Fibroblast of villous mesenchyme (primary cell): ENCODE results near the gene SEMA7A. TPM values are rescaled to one million over a fixed set of nuclear protein-coding genes. Genes with fewer than 3 reads are reported as not detected.
A peak's percentile ranks its signal among the peaks of the same experiment; 100 is the strongest.

Experiments used
- DNase-seq: peaks from one replicate; pipeline ENCODE4 v3.0.0-alpha.2; 2010; ENCODE audit warnings: low read depth
- H3K4me3 ChIP-seq: 2 replicates; pipeline ENCODE4 v1.5.1; 2011; ENCODE audit warnings: low read depth, mild to moderate bottlenecking, low read length
- CTCF ChIP-seq: IDR thresholded peaks from 2 replicates; pipeline ENCODE4 v1.5.1; 2012; ENCODE audit warnings: low read depth, mild to moderate bottlenecking, low read length; ENCODE audit not compliant: insufficient read depth
- total RNA-seq: library from RNA; depleted of rRNA; stranded (reverse); fragments of >200 nt; gene quantifications from 2 replicates; pipeline ENCODE4 v1.2.3, GENCODE V29; 2012

SEMA7A gene
- total RNA-seq, 1 donor, result 24.6 TPM

- H3K4me3 ChIP-seq, result no peak overlapping the region
- no peak for DNase-seq
- no peak for TF ChIP-seq CTCF
Measured at GRCh38 chr15:74412159-74412558, 21.6 kb downstream of the SEMA7A start.

- DNase-seq, result no peak
- TF ChIP-seq CTCF, result no peak
- no peak overlapping the region for H3K4me3 ChIP-seq
Measured at GRCh38 chr15:74411686-74412085, 22.1 kb downstream of the SEMA7A start.

- no peak for DNase-seq
- no peak for TF ChIP-seq CTCF
- H3K4me3 ChIP-seq, result no peak overlapping the region
Measured at GRCh38 chr15:74410502-74410901, 23.3 kb downstream of the SEMA7A start.

- no peak overlapping the region for H3K4me3 ChIP-seq
- no peak for DNase-seq
- TF ChIP-seq CTCF, result no peak
Measured at GRCh38 chr15:74409225-74409624, 24.5 kb downstream of the SEMA7A start.

GRCh38 chr15:74408815-74409214 lies 24.9 kb downstream of the SEMA7A start:
- no peak for TF ChIP-seq CTCF
- no peak overlapping the region for H3K4me3 ChIP-seq
- no peak for DNase-seq

GRCh38 chr15:74408385-74408784 lies 25.4 kb downstream of the SEMA7A start:
- no peak overlapping the region for H3K4me3 ChIP-seq
- no peak for DNase-seq
- TF ChIP-seq CTCF, result no peak

- TF ChIP-seq CTCF, result no peak
- peak; percentile 80 for DNase-seq
- H3K4me3 ChIP-seq, result no peak overlapping the region
Measured at GRCh38 chr15:74406992-74407705, 26.6 kb downstream of the SEMA7A start.
